ENCODE results near the gene DMWD.
"Not testable (repeated sequence)": the region's sequence is repeated elsewhere in the genome, so short reads cannot be mapped to it uniquely, and the experiment has no call there.

The DMWD gene

GRCh38 chr19:45769821-45770191 lies 22.8 kb downstream of the DMWD start:
- DNase-seq: peak; percentile 88

- DNase-seq: peak; percentile 100
These were observed 23.5 kb downstream of the DMWD start, which contains the start of gene SIX5 for GRCh38 chr19:45768984-45769782. Gene SIX5 (minus strand): TSS chr19:45769252. CDS start chr19:45768844, 408 bp downstream.

- DNase-seq: no peak
These were observed 24.0 kb downstream of the DMWD start for GRCh38 chr19:45768655-45768983.

- DNase-seq: peak; percentile 83
These were observed 24.6 kb downstream of the DMWD start for GRCh38 chr19:45767881-45768654.

DNA sequence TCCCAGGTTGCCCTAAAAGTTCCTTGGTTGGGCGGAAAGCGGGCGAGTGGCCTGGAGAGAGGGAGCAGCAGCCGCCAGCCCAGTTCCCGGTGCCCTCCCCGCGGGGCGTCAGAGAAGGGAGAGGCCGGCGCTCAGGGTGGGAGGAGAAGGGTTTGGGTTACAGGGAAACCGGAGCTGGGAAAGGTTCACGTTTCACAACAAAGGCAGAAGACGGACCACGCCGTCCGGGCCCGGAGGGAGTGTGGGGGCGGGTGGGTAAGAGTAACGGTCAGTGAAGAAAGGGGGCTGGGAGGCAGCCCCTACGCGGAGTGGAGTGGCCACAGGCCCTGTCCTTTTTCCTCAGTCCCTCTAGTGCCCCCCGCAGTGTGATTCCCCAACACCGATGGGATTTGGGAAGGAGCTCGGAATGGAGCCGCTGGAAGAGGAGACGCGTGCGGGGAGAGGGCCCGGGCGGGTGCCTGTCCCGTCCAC lies 25.2 kb downstream of the DMWD start:
- DNase-seq: peak; percentile 82

DNA sequence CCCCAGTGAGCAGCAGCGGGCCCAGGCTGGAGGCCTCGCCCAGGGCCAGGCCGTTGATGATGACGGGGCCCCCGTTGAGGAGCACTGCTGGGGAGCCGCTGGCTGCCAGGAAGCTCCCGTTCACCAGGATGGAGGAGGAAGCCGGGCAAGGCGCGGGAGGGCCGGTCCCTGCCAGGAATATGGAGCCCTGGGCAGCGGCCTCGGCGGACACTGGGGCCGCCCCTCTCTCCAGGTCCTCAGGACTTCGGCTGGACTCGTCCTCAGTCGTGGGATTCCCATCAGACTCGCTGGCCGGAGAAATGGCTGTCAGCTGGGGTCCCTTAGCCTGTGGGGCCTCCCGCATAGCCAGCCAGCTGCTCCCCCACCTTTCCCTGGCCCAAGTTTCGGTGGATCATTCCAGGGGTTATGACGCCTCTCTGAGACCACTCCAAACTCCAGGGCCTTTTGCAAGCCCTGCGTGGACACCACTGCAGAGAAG lies 25.7 kb downstream of the DMWD start:
- no peak for DNase-seq

- no peak for DNase-seq
These were observed 26.3 kb downstream of the DMWD start for GRCh38 chr19:45766296-45766868.

- DNase-seq: no peak
These were observed 26.8 kb downstream of the DMWD start for GRCh38 chr19:45765702-45766295.

DNA sequence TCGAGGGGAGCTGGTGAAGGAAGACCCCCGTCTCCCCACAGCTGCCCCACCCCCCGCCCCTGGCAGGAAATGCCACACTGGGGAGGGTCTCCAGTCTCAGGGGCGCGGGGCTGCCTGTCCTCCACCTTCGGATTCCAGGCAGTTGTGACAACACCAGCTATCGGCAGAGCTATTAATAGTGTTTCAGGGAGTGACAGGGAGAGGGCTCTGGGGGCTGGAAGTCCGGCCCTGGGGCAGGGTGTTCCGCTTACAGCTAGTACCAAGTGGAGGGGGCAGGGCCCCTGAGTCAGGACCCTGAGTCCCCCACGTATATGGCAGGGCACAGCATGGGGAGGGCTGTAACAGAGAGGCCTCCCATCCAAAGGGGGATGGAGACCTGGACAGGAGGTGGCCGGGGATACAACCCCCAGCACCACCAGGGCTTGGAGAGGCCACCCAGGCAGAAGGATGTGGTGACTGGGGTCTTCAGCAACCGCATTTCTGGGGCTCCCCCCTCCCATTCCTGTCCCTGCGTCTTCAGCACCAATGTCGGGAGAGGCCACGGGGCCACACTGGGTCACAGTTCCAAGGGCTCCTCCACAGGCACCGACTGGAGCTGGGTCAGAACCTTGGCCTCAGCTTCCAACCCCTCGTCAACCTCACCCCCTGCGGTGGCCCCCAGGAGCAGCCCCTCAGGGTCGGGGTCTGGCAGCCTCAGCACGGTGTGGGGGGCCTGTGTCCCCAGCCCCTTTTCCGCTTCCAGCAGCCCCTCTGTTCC lies 27.5 kb downstream of the DMWD start:
- no peak for DNase-seq

GRCh38 chr19:45764475-45764874 lies 28.2 kb downstream of the DMWD start:
- DNase-seq: peak; percentile 58

DNA sequence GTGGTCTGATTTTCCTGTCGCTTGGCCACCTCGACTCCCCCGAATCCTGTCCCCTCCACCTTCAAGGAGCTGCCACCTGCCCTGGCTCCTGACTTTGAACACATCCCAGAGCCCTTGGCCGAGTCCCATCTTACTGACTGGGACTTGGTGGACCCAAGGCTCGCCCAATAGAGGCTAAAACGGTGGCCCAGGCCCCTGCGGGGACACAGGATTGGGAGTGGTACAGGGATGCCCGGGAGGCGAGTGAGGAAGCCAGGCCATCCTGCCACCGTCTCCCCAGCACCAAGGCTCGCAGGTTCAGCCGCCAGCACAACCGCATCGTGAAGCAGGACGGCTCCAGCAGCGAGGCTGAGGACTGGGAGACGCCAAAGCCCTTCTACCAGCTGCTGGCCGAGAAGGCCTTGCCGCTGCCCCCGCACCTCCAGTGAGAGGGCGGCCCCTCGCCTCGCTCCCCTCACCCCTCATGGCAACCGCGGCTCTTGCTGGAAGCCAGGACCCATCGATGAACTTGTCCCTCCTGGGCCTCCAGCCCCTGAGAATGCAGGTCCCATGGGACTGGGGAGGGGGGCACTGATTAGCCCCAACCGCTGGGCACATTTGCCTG lies 28.9 kb downstream of the DMWD start:
- DNase-seq: peak; percentile 57

- no peak for DNase-seq
These were observed 29.6 kb downstream of the DMWD start for GRCh38 chr19:45762870-45763631.

- DNase-seq: no peak
These were observed 30.9 kb downstream of the DMWD start for GRCh38 chr19:45761714-45762113.

GRCh38 chr19:45758921-45759320 lies 33.7 kb downstream of the DMWD start:
- DNase-seq: no peak

DNA sequence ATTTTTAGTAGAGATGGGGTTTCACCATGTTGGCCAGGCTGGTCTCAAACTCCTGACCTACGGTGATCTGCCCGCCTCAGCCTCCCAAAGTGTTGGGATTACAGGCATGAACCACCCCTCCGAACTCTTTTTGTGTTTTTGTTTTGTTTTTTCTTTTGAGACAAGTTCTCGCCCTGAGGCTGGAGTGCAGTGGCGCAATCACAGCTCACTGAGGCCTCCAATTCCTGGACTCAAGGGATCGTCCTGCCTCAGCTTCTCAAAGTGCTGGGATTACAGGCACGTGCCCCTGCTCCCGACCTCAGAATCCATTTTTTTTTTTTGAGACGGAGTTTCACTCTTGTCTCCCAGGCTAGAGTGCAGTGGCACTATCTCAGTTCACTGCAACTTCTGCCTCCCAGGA lies 35.0 kb downstream of the DMWD start:
- no peak for DNase-seq

GRCh38 chr19:45754323-45754722 lies 38.3 kb downstream of the DMWD start:
- no peak for DNase-seq

- DNase-seq: no peak
These were observed 39.1 kb downstream of the DMWD start for GRCh38 chr19:45753548-45753947.

DNA sequence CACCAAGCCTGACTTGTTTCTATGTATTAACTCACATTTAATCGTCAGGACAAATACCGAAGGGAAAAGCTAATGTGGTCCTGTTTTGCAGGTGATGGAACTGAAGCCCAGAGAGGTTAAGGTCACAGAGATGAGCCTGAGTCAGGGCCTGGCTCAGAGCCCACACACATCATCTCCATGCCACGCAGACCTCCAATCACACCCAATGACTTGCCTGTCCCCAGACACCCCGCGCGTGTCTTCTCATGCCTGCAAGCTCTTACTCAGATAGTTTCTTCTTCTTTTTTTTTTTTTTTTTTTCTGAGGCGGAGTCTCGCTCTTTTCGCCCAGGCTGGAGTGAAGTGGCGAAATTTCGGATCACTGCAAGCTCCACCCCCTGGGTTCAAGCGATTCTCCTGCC lies 40.0 kb downstream of the DMWD start:
- no peak for DNase-seq

DNA sequence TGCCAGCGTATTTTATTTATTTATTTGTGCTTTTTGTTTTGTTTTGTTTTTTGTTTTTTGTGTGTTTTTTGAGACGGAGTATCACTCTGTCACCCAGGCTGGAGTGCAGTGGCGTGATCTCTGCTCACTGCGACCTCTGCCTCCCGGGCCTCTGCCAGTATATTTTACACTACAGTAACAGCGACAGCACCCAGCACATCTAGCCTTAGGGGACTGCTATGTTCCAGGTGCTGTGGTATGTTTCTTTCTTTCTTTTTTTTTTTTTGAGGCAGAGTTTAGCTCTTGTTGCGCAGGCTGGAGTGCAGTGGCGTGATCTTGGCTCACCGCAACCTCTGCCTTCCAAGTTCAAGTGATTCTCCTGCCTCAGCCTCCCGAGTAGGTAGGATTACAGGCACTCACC lies 41.2 kb downstream of the DMWD start:
- DNase-seq: not testable (repeated sequence)

- no peak for DNase-seq
These were observed 45.1 kb downstream of the DMWD start for GRCh38 chr19:45747513-45747912.

GRCh38 chr19:45746866-45747265 lies 45.8 kb downstream of the DMWD start:
- no peak for DNase-seq

Measured in eye (tissue), 1 donor.